K562 (cell line): ENCODE results near the gene WDR90. TPM values are rescaled to one million over a fixed set of nuclear protein-coding genes. Genes with fewer than 3 reads are reported as not detected.

Source experiments
- ARID4B ChIP-seq: sonication (generic); formaldehyde crosslinking; IDR thresholded peaks from 2 replicates; pipeline ENCODE4 v1.8.0; 2022; ENCODE audit warnings: mild to moderate bottlenecking, missing genetic modification reagents
- ATF7 ChIP-seq: fragments of 450-650 bp; IDR thresholded peaks from 2 replicates; pipeline ENCODE4 v1.7.1; 2014; ENCODE audit warnings: mild to moderate bottlenecking, moderate library complexity
- CHD4 ChIP-seq: fragments of 200-600 bp; sonication (generic); IDR thresholded peaks from 3 replicates; pipeline ENCODE4 v1.6.1; 2012; ENCODE audit warnings: low read depth, mild to moderate bottlenecking, mixed read lengths, low read length, inconsistent platforms; ENCODE audit not compliant: insufficient read depth, insufficient replicate concordance, poor library complexity, severe bottlenecking
- CREB1 ChIP-seq, 2 experiments: sonication (generic) in 1 of 2; formaldehyde crosslinking in 1 of 2; IDR thresholded peaks; 2 replicates each; pipeline versions ENCODE4 v1.6.1 to v1.8.0; 2012 to 2022; ENCODE audit warnings: inconsistent platforms in 1 of 2, mild to moderate bottlenecking in 1 of 2, missing genetic modification reagents in 1 of 2, moderate library complexity in 1 of 2
- GATAD2B ChIP-seq: fragments of 450-650 bp; IDR thresholded peaks from 2 replicates; pipeline ENCODE4 v1.6.1; 2017; ENCODE audit warnings: mild to moderate bottlenecking, borderline replicate concordance
- HNRNPH1 ChIP-seq: fragments of 200-400 bp; formaldehyde crosslinking; optimal IDR thresholded peaks from 2 replicates; pipeline ENCODE3; 2017; ENCODE audit warnings: low read depth, mild to moderate bottlenecking, low read length, moderate library complexity
- HOMEZ ChIP-seq: fragments of 250-450 bp; sonication (Bioruptor Pico); IDR thresholded peaks from 2 replicates; pipeline ENCODE4 v1.4.0; 2020; ENCODE audit warnings: mild to moderate bottlenecking, moderate library complexity
- POLR2AphosphoS2 ChIP-seq: IDR thresholded peaks from 2 replicates; pipeline ENCODE4 v1.6.1; 2012; ENCODE audit warnings: low read length, improper control_type of control experiment
- SOX6 ChIP-seq: fragments of 450-650 bp; IDR thresholded peaks from 2 replicates; pipeline ENCODE4 v1.6.1; 2014; ENCODE audit warnings: mild to moderate bottlenecking
- SUPT5H ChIP-seq: fragments of 450-650 bp; IDR thresholded peaks from 2 replicates; pipeline ENCODE4 v1.6.1; 2016
- XRCC5 ChIP-seq: fragments of 200-400 bp; formaldehyde crosslinking; IDR thresholded peaks from 2 replicates; pipeline ENCODE4 v1.6.1; 2017; ENCODE audit warnings: low read depth, mild to moderate bottlenecking, low read length
- ZBTB26 ChIP-seq: fragments of 450-650 bp; formaldehyde crosslinking; IDR thresholded peaks from 2 replicates; pipeline ENCODE4 v1.4.0; 2022; ENCODE audit warnings: missing genetic modification characterization
- ZBTB7A ChIP-seq: IDR thresholded peaks from 2 replicates; pipeline ENCODE4 v1.6.1; 2011; ENCODE audit warnings: low read depth, mild to moderate bottlenecking, low read length, moderate library complexity, borderline replicate concordance; ENCODE audit not compliant: control insufficient read depth
- ZNF592 ChIP-seq: fragments of 450-650 bp; IDR thresholded peaks from 2 replicates; pipeline ENCODE4 v1.6.1; 2017; ENCODE audit warnings: antibody characterized with exemption, mild to moderate bottlenecking
- polyA plus RNA-seq, 8 experiments: library from polyadenylated mRNA; depleted of rRNA in 4 of 8; stranded (reverse) in 5 of 8; unstranded in 3 of 8; fragments of >200 nt; fragmentation: Nextera tagmentation in 2 of 8; fragmentation: Illumina TruSeq in 1 of 8; extraction: Ambion mirVana in 2 of 8; extraction: Trizol in 1 of 8; gene quantifications; 2 replicates each; pipeline versions ENCODE4 v1.2.1 to v1.2.3, GENCODE V29; 2011 to 2014; ENCODE audit warnings: inconsistent platforms in 1 of 8, missing spikeins in 1 of 8
- total RNA-seq, 7 experiments: library from RNA; depleted of rRNA in 6 of 7; stranded (reverse); fragments of >200 nt in 6 of 7; fragmentation: Illumina TruSeq in 2 of 7; extraction: Trizol in 2 of 7; gene quantifications; 2 replicates each; pipeline versions ENCODE4 v1.2.1 to v1.2.3, GENCODE V29; 2011 to 2021; ENCODE audit warnings: low replicate concordance in 1 of 7

Gene WDR90
- total and polyA plus RNA-seq, 9 of the 15 experiments (the other 6 are each of a cell fraction or from before 2014, with no cell fraction given), result 0.44 to 12.6 (median 3.3) TPM

GRCh38 chr16:674968-675883 is 26.1 kb downstream of the WDR90 start, which contains the start of gene RHBDL1 (continued):
- TF ChIP-seq ZNF592 (peak; percentile 15; the same call in 1 of the 2 replicates), ARID4B (CRISPR knock-in tag) (peak; percentile 79), GATAD2B (peak; percentile 97), POLR2AphosphoS2 (peak; percentile 89), HNRNPH1 (no peak), ZBTB26 (CRISPR knock-in tag) (0 out of 2 replicates have a peak, but pooled peaks have one; percentile 49), CHD4 (peak; percentile 40), SUPT5H (peak; percentile 78; the same call in 1 of the 2 replicates), XRCC5 (peak; percentile 55; the same call in 1 of the 2 replicates), ATF7 (0 out of 2 replicates have a peak, but pooled peaks have one; percentile 54), CREB1 (IDR thresholded peaks at IDR 0.05) (no peak; the same call in 1 of the 2 replicates), CREB1 (CRISPR knock-in tag; IDR thresholded peaks at IDR 0.05) (0 out of 2 replicates have a peak, but pooled peaks have one; percentile 35), SOX6 (0 out of 2 replicates have a peak, but pooled peaks have one; percentile 19), HOMEZ (CRISPR knock-in tag) (no peak), ZBTB7A (peak; percentile 89)
